ENCODE measurements around the gene C4B. TPM values are rescaled to one million over a fixed set of nuclear protein-coding genes. Genes with fewer than 3 reads are reported as not detected.
"Not testable (repeated sequence)": the region's sequence is repeated elsewhere in the genome, so short reads cannot be mapped to it uniquely, and the experiment has no call there.

C4B gene
- total RNA-seq, 2 donors from 2014 or later, result 49.2 to 137 TPM

GRCh38 chr6:32056254-32056653 is 41.7 kb downstream of the C4B start:
- no peak for TF ChIP-seq CTCF (IDR thresholded peaks at IDR 0.05)
- TF ChIP-seq POLR2AphosphoS5 (IDR thresholded peaks at IDR 0.05), result no peak
- TF ChIP-seq POLR2A (IDR thresholded peaks at IDR 0.05), result no peak
- H3K4me3 ChIP-seq, result no peak overlapping the region
- no peaks in the 10 kb centered on the region for H3K9me3 ChIP-seq
- no peaks in the 10 kb centered on the region for H3K27me3 ChIP-seq (replicated peaks; ENCODE audit: insufficient read depth)
- no peaks in the 10 kb centered on the region for H3K36me3 ChIP-seq
- H3K4me1 ChIP-seq (replicated peaks), result no peaks in the 10 kb centered on the region
- DNase-seq (ENCODE audit: low spot score), result no peak
- WGBS, result 97% methylated on average over 7 of the region's 7 CpGs
- intact Hi-C loops (cut with DNase I), result no loop called here
- H3K27ac ChIP-seq, result no peak overlapping the region

GRCh38 chr6:32057966-32058365 is 43.4 kb downstream of the C4B start:
- 81% methylated on average over 17 of the region's 17 CpGs for WGBS
- DNase-seq (ENCODE audit: low spot score), result no peak
- Histone ChIP-seq H3K9me3 (no peaks in the 10 kb centered on the region), H3K27ac (no peak overlapping the region), H3K36me3 (no peaks in the 10 kb centered on the region), H3K4me3 (no peak overlapping the region), H3K4me1 (replicated peaks) (no peaks in the 10 kb centered on the region), H3K27me3 (replicated peaks; ENCODE audit: insufficient read depth) (no peaks in the 10 kb centered on the region)
- TF ChIP-seq CTCF (IDR thresholded peaks at IDR 0.05) (no peak), POLR2AphosphoS5 (IDR thresholded peaks at IDR 0.05) (no peak), POLR2A (IDR thresholded peaks at IDR 0.05) (no peak)
- intact Hi-C loops (cut with DNase I), result no loop called here

GRCh38 chr6:32058511-32058963 is 43.9 kb downstream of the C4B start:
- no peak for DNase-seq (ENCODE audit: low spot score)
- no peaks in the 10 kb centered on the region for H3K9me3 ChIP-seq
- TF ChIP-seq POLR2AphosphoS5 (IDR thresholded peaks at IDR 0.05) (no peak), CTCF (IDR thresholded peaks at IDR 0.05) (no peak), POLR2A (IDR thresholded peaks at IDR 0.05) (no peak)
- intact Hi-C loops (cut with DNase I), result no loop called here
- 59% methylated on average over 11 of the region's 11 CpGs for WGBS
- H3K36me3 ChIP-seq, result no peaks in the 10 kb centered on the region
- no peaks in the 10 kb centered on the region for H3K4me1 ChIP-seq (replicated peaks)
- no peak overlapping the region for H3K4me3 ChIP-seq
- no peaks in the 10 kb centered on the region for H3K27me3 ChIP-seq (replicated peaks; ENCODE audit: insufficient read depth)
- H3K27ac ChIP-seq, result no peak overlapping the region

- H3K4me3 ChIP-seq, result no peak overlapping the region
- WGBS, result 91% methylated on average over 28 of the region's 28 CpGs
- DNase-seq (ENCODE audit: low spot score), result no peak
- TF ChIP-seq POLR2A (IDR thresholded peaks at IDR 0.05) (no peak), POLR2AphosphoS5 (IDR thresholded peaks at IDR 0.05) (no peak), CTCF (IDR thresholded peaks at IDR 0.05) (no peak)
- H3K27me3 ChIP-seq (replicated peaks; ENCODE audit: insufficient read depth), result no peaks in the 10 kb centered on the region
- H3K36me3 ChIP-seq, result no peaks in the 10 kb centered on the region
- H3K4me1 ChIP-seq (replicated peaks), result no peaks in the 10 kb centered on the region
- intact Hi-C loops (cut with DNase I), result no loop called here
- H3K9me3 ChIP-seq, result no peaks in the 10 kb centered on the region
- H3K27ac ChIP-seq, result no peak overlapping the region
These were observed 46.5 kb downstream of the C4B start for GRCh38 chr6:32060966-32061655.

- H3K27ac ChIP-seq, result no peak overlapping the region
- H3K4me3 ChIP-seq, result no peak overlapping the region
- H3K9me3 ChIP-seq, result no peaks in the 10 kb centered on the region
- DNase-seq (ENCODE audit: low spot score), result no peak
- no peaks in the 10 kb centered on the region for H3K36me3 ChIP-seq
- no peaks in the 10 kb centered on the region for H3K4me1 ChIP-seq (replicated peaks)
- 87% methylated on average over 14 of the region's 14 CpGs for WGBS
- intact Hi-C loops (cut with DNase I), result no loop called here
- no peaks in the 10 kb centered on the region for H3K27me3 ChIP-seq (replicated peaks; ENCODE audit: insufficient read depth)
- TF ChIP-seq POLR2A (IDR thresholded peaks at IDR 0.05) (no peak), POLR2AphosphoS5 (IDR thresholded peaks at IDR 0.05) (no peak), CTCF (IDR thresholded peaks at IDR 0.05) (no peak)
These were observed 50.1 kb downstream of the C4B start for GRCh38 chr6:32064706-32065105.

GRCh38 chr6:32067521-32067920 is 52.9 kb downstream of the C4B start:
- intact Hi-C loops (cut with DNase I); H3K4me1 ChIP-seq (replicated peaks); H3K9me3 ChIP-seq; H3K4me3 ChIP-seq; H3K27ac ChIP-seq; DNase-seq (ENCODE audit: low spot score); H3K27me3 ChIP-seq (replicated peaks; ENCODE audit: insufficient read depth); H3K36me3 ChIP-seq: not testable (repeated sequence)
- WGBS, result 90% methylated on average over 19 of the region's 19 CpGs

- H3K27ac ChIP-seq; intact Hi-C loops (cut with DNase I); DNase-seq (ENCODE audit: low spot score); H3K36me3 ChIP-seq; H3K9me3 ChIP-seq; H3K4me1 ChIP-seq (replicated peaks); H3K4me3 ChIP-seq; H3K27me3 ChIP-seq (replicated peaks; ENCODE audit: insufficient read depth): not testable (repeated sequence)
- 91% methylated on average over 13 of the region's 13 CpGs for WGBS
These were observed 53.7 kb downstream of the C4B start for GRCh38 chr6:32068315-32068714.

Data from prostate gland (tissue), 2 donors.